Left renal pelvis (tissue), 4 donors: Measurements from ENCODE around the gene GRHPR. TPM values are rescaled to one million over a fixed set of nuclear protein-coding genes. Genes with fewer than 3 reads are reported as not detected.
"Not testable (repeated sequence)": the region's sequence is repeated elsewhere in the genome, so short reads cannot be mapped to it uniquely, and the experiment has no call there.

Experiments used
- DNase-seq, 4 donors: peaks; one replicate each; pipeline ENCODE4 v3.0.0-alpha.2; 2013; ENCODE audit warnings: low read depth in 4 of 4, low spot score in 3 of 4
- polyA plus RNA-seq, 4 donors: library from polyadenylated mRNA; unstranded; fragments of 120-200 nt; gene quantifications; one replicate each; pipeline ENCODE4 v1.2.1, GENCODE V29; 2013; ENCODE audit not compliant: insufficient read length in 4 of 4

Gene GRHPR
- polyA plus RNA-seq, 4 donors, result 93.5 to 147 (median 120) TPM

GRCh38 chr9:37420271-37421215, 2.0 kb upstream of the GRHPR start:
- DNase-seq, result no peak

GRCh38 chr9:37421914-37422288, 595 bp upstream of the GRHPR start:
- no peak for DNase-seq

DNA sequence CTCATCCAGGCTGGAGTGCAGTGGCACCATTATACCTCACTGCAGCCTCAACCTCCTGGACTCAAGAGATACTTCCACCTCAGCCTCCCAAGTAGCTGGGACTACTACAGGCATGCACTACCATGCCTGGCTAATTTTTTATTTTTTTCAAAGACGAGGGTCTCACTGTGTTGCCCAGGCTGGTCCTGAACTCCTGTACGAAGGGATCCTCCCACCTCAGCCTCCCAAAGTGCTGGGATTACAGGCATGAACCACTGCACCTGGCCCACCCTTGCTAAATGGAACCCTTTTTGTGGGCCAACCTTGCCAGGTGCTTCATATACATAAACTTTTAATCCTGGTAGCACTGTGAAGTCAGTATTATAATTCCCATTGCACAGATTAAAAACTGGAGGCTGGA, 1.0 kb downstream of the GRHPR start:
- DNase-seq, result no peak

GRCh38 chr9:37424204-37424685, 1.7 kb downstream of the GRHPR start:
- no peak for DNase-seq

DNA sequence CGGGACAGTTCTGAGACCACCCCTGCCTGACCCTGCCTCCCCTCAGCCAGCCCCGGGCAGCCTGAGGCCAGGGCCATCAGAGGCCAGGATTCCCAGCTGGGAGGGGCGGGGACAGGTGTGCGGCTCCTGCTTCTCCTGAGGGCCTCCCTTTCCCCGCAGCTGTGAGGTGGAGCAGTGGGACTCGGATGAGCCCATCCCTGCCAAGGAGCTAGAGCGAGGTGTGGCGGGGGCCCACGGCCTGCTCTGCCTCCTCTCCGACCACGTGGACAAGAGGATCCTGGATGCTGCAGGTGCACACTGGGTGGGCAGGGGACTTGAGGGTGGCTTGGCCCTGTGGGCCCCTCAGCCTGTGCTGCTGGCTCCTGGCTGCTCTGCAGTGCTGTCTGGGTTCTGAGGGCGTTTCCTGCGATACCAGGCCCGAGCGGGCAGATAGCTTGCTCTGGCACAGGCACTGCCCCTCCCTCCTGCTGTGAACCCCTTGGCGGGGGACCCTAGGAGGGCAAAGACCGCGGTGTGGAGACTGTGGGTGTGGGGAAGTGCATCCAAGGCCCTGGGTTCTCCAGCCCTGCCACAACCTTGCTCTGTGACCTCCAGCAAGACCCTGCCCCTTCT, 2.3 kb downstream of the GRHPR start:
- no peak for DNase-seq

- no peak for DNase-seq
These were observed 2.8 kb downstream of the GRHPR start for GRCh38 chr9:37425298-37425752.

- DNase-seq, result not testable (repeated sequence)
These were observed 3.9 kb downstream of the GRHPR start for GRCh38 chr9:37426431-37426830.

DNA sequence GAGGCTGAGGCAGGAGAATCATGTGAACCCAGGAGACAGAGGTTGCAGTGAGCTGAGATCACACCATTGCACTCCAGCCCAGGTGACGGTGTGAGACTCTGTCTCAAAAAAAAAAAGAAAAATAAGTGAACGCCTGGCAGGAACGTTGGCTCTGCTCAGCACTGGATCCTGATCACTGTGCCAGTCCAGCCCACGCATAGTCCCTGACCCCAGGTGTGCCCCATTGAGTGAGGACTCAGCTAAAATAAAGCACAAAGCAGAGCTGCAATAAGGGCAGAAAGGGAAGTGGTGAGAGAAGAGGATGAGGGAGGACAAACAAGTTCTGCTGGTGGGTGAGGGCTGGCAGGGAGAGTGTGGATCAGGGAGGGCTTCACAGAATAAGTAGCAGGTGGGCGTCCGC, 4.3 kb downstream of the GRHPR start:
- no peak for DNase-seq

DNA sequence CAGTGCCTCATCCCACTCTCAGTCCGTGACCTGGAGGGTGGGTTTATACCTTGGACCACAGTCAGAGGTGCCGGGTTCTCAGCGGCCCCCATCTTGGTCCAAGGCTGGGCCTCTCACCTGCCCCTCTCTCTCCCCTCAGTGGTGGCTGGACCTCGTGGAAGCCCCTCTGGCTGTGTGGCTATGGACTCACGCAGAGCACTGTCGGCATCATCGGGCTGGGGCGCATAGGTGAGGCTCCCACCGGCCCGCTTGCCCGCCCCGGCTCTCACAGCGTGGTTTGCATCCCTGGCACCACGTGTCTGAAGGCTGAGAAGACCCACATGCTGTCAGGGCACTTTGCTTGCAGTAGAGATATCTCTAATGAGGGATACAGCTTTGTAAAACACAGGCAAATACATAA, 5.8 kb downstream of the GRHPR start:
- no peak for DNase-seq

DNA sequence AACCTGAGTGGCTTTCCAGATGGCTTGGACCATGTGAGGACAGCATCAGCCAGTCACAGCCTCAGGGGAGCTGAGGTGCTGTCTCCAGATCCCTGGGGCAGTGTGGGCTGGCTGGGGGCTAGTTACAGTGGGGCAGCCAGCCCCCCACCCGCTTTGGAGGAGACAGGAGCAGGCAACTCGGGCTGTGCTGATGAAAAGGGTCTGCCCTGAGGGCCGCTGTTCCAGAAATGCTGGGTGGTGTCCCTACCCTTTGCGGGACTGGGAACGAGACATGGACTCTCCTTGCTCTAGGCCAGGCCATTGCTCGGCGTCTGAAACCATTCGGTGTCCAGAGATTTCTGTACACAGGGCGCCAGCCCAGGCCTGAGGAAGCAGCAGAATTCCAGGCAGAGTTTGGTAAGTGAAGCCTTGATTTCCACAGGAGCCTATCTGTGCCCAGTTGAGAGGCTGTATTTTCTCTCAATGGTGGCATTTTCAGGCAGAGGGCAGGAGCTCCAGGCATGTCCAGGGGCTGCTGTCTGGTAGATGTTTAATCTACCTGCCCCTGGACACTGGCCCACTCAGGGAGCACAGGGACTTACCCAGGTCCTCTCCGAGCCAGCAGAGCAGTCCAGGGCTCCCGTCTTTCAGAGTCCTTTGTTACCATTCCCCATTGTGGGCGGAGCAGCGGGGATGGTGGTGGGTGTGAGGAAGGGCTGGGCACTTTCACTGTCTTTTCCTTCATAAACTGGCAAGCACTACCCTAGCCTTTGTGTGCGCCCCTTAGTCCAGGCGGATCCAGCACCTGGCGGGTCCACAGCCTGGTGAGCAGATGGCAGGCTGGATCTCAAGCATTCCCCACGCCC, 7.2 kb downstream of the GRHPR start:
- no peak for DNase-seq

DNA sequence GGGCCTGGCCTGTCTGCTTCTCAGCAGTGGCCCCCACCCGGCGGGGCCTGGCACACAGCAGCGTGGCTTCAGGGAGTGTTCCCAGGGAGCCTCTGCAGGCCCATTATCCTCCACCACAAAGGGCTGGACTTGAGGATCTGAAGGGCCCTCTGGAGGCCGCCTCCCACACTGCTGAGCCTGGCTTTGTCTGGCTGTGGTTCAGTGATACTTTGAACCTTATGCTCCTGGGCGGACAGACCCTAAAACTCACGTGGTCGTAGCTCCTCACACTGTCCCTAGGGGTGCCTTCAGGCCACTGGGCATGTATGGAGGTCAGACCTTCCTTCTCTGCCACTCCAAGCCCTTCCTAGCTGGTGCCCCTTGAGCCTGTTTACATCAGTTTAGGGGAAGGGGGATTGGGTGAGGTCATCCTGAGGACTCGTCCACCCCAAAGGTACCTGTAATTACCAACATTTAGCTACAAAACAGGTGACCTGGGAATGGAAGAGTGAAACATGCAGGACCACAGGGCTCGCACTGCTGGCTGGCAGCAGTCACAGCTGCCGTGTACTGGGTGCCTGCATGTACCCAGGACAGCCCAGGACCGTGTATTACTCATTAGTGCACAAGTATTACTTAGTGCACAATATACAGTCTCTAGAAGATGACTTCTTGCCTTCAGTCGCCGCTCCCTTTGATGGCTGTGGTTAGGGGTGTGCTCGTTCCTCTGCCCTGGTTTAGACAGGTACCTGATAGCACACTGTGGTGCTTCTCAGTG, 8.5 kb downstream of the GRHPR start:
- no peak for DNase-seq

DNA sequence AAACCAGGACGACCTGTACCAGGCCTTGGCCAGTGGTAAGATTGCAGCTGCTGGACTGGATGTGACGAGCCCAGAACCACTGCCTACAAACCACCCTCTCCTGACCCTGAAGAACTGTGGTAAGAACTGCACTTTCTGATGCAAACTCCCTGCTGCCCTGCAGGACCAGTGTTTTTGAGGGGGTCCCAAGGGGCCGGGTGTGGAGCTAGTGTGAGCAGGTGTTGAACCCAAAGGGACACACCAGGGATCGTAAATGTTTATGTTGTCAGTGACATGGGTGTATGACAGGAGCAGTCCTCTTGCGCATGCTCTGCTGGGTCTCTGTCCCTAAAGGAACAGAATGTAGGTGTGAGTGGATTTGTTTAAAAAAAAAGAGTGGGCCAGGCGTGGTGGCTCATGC, 9.5 kb downstream of the GRHPR start:
- DNase-seq, result no peak

- peak in 2 of 4 donors; percentile 18 to 32 for DNase-seq
These were observed 11.4 kb downstream of the GRHPR start for GRCh38 chr9:37433867-37434371.

DNA sequence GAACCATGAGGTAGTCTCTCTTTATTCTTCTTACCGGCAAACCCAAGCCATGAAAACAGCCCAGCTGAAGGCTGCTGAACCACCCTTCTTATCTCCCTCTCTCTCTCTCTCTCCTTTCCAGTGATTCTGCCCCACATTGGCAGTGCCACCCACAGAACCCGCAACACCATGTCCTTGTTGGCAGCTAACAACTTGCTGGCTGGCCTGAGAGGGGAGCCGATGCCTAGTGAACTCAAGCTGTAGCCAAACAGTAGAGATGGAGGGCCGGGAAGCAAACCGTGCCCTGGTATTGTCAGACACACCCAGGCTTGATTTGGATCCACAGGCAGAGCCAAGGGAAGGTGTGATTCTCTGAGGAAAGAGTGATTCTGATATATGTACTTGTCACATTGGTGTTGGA, 14.0 kb downstream of the GRHPR start:
- no peak for DNase-seq

DNA sequence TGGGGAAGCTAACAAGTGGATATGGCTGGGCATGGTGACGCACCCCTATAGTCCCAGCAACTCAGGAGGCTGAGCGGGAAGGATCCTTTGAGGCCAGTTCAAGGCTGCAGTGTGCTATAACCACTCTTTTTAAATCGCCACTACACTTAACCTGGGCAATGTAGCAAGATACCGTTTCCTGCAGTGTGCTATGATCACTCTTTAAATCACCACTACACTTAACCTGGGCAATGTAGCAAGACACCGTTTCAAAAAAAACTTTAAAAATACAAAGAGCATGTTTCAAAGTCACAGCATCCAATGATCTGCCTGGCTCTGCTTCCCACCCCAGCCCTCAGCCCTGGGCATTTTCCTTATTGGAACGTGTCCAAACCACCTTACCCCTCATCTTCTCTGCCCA, 14.5 kb downstream of the GRHPR start:
- DNase-seq, result no peak

- no peak for DNase-seq
These were observed 15.1 kb downstream of the GRHPR start for GRCh38 chr9:37437621-37438020.

DNA sequence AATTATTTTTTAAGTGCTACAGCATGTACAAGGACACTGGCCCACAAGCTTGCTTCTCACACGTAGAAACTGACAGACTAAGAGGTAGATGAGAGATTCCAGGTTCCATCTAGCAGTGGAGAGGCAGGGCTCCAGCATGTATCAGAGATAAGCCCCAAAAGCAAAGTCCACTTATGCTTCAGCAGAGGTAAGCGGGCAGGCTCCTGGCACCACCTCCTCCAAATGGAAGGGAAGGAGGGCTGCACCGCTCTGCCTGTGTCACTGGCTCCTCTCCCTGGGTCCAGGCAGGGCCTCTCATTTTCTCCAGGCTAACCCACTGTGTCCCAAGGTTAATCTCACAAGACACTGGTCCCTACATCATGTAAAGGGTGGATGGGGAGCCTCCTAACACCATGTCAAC, 15.9 kb downstream of the GRHPR start:
- no peak for DNase-seq

DNA sequence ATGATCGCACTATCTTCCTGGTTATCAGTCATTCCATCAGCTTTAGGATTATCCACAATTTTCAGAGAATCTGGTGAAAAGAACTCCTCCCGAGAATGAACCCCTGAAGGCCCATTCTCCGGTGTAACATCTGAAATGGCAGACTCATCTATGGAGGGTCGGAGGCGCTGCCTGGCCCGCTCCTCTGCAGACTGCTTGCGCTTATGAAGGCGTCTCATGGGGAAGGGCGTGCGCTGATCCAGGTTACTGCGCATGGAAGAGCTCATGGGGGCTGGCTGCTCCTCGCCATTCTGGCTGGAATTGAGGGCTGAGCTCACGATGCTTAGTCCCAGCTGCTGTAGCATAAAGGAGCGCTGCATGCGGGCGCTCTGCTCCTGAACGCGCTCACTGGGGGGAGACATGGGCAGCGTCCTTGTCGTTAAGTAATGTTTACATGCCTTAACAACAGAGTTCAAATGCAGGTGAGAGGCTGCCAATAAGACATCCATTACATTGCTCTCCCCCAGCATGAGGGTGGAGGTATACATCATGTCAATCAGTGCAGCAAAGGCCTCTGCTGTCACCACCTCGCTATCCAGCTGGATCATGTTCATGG, 19.4 kb downstream of the GRHPR start:
- DNase-seq, result no peak

GRCh38 chr9:37442556-37442955, 20.1 kb downstream of the GRHPR start:
- no peak for DNase-seq

DNA sequence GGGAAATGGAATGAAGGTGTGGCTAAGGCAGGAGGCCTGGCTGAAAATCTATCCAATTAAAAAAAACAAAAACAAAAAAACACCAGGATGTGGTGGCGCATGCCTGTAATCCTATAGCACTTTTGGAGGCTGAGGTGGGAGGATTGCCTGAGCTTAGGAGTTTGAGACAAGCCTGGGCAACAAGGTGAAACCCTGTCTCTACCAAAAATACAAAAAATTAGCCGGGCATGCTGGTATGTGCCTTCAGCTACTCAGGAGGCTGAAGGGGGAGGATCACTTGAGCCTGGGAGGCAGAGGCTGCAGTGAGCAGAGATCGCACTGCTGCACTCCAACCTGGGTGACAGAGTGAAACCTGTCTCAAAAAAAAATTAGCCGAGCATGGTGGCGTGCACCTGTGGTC, 21.1 kb downstream of the GRHPR start:
- no peak for DNase-seq
